HuH-7 (cell line): ENCODE data around the gene LGR4.

Experiments
- DNase-seq: peaks from one replicate; pipeline ENCODE4 v3.0.0; 2011; ENCODE audit warnings: low spot score

LGR4 gene

GRCh38 chr11:27485930-27486773, 13.6 kb upstream of the LGR4 start:
- no peak for DNase-seq

GRCh38 chr11:27482793-27483192, 10.2 kb upstream of the LGR4 start:
- no peak for DNase-seq

GRCh38 chr11:27481992-27482391, 9.4 kb upstream of the LGR4 start:
- no peak for DNase-seq

- no peak for DNase-seq
Measured at GRCh38 chr11:27477831-27478230, 5.2 kb upstream of the LGR4 start.

GRCh38 chr11:27477243-27477642, 4.7 kb upstream of the LGR4 start:
- DNase-seq, result no peak

- DNase-seq, result no peak
Measured at GRCh38 chr11:27475622-27476021, 3.0 kb upstream of the LGR4 start.

DNA sequence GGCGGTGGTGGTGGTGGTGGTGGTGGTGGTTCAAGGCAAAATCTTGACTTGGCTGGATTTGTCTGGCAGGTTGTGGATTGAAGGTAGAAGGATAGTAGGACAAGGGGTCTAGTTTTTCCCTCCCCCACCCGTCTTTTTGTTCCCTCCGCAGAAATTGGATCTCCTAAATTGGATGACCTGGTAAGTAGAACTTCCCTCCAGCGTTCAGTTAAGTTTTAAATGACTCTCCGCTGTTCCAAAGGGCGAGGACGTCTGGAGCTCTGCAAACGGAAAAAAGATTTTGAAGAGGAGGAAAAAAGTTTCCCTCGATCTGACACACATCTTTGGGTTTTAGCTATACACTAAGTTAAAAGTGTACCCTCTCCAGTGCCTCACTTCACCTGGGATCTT, 422 bp upstream of the LGR4 start:
- no peak for DNase-seq

DNA sequence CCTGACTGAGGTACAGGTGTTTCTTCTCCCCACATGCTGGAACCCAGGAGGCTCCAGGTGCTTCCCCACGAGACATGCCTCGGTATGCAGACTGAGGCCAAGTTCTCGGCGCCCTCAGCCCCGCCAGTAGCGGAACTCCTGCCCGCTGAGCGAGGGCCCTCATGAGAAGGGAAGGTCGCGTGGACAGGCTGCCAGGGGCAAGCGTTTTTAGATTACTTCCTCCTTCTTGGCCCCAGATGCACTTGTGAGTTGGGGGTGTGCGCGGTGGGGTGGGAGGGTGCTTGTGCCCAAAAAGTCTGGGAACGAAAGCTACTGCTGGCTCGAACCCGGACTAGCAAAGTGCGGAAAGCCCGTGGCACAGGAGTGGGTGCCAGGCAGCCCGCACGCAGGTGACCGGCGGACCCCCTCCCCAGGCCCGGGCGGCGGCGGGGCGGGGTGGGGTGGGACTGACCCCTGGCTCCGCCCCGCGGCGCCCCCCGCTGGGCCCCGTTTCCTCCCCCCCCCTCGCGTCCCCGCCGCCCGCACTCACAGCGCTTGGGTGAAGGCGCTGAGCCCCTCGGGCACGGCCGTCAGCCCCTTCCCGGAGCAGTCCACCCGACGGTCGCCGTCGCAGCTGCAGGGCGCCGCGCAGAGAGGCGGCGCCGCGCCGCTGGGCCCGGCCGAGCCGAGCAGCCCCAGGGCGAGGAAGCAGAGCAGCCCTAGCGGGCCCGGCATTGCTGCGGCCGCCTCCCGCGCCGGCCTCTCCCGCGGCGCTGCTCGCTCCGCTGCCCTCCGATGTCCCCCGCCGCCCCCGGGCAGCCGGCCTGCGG, 797 bp downstream of the LGR4 start:
- DNase-seq, result peak; percentile 52

DNA sequence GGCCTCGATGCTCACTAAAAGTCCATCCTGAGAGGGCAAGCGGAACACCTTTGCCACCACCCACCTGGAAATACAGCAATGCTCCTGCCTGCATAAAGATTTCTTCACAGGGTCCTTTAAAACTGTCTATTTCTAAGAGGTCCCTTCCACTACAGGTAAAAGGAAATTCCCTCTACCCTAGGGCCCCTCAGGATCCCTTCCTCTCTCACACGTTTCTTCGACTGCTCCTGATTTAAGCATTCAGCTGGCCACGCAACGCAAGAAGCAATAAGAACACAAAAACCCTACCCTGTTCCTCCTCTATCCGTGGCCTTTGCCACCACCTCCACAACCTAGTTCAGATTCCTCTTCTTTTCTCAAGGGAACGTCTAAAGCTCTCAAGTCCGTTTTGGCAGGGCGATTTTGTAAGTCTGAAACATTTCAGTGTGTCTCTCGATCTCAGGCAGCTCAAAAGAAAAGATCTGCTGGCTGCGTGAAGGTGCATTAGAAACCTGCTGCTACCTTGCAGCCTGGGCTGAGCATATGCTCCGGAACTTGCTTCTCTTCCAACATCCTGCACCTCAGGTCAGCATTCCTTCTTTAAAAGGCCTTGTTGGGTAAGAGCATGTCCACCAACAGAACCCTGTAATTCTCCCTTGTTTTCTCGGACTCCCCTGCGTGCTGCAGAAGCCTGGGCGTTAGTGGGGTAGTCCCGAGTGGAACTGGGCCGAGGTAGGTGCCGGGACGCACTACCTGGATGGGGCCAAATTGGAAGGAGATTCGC, 1.6 kb downstream of the LGR4 start:
- no peak for DNase-seq

- no peak for DNase-seq
Measured at GRCh38 chr11:27470166-27470565, 2.4 kb downstream of the LGR4 start.

DNA sequence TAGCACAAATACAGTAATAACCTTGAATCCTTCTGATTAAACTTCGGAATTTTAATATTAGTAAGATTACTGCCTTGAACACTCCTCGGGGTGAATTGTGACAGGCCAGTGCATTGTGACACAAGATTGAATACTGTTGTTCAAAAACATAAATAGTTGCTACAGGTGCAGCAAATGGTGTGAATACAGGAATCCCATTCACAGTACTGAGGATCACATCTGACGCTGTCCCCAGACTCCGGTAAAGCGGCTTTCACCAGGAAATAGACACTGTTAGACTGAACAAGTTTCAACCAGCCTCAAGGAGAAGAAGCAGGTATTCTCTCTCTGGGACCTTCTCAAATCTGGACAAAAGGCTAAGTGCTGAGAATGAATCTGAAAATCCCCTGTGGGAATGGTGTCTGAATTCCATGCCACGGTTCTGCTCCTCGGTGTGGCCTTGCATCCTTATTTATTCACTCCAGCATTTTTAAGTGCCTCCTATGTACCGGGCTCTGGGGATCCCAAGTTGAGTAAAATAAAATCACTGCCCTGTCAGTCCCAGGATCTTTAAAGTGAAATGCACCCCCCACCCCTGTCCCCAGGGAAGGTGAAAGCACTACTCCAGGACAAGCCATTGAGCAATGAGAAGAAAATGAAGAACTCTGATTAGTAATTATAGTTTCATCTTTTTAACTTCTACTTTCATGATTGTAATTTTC, 3.4 kb downstream of the LGR4 start:
- DNase-seq, result no peak

DNA sequence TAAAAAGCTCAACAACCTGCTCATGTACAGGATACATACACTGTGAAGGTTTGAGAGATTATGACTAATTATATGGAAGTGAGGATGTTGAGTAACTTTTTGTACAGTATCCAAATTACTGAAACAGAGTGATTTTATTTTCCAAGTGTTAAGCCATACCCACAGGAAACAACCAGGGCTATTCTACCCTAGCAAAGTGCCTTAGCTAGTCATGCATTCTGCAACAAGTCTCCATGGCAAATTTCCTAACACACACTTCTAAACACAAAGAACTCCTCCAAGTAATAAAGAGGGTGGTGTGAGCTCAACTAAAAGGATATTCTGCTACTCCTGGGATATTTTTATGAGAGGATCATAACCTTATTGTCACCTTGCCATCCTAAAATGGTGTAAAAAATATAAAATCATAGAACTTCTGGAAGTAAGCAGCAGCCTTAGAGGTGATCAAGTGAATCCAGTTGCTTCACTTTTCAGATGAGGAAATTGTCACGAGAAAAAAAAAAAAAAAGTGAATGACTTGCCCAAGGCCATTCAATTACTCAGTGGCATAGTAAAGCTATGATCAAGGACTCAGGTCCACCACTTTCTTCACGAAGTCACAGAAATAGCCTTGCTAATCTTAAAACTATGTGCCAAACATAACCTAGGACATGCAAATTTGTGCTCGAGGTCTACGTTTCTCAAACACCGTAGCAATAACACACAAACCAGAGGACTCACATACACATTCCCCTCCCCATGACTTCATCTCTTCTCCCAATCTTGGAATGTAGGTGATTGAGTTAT, 4.2 kb downstream of the LGR4 start:
- DNase-seq, result no peak

- DNase-seq, result peak; percentile 43
Measured at GRCh38 chr11:27467181-27467913, 5.2 kb downstream of the LGR4 start.

- DNase-seq, result no peak
Measured at GRCh38 chr11:27466363-27466762, 6.2 kb downstream of the LGR4 start.

GRCh38 chr11:27465629-27466028, 7.0 kb downstream of the LGR4 start:
- no peak for DNase-seq

DNA sequence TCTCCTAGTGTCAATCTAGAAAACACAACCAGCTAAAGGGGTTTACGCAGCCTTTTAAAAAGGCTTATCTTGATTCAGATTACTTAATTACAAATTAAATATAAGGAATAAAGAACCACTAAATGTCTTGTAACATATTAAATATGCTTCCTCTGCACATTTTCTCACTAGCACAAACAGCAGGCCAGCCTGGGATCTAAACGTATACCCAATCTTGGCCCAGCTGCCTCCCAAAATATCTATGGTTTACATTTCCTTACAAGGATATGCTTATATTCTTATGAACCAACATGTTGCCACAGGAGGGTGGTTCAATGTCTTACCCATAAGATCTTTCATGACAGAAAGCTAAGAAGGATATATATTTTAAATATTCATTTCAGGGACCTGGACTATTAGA, 7.7 kb downstream of the LGR4 start:
- DNase-seq, result no peak

DNA sequence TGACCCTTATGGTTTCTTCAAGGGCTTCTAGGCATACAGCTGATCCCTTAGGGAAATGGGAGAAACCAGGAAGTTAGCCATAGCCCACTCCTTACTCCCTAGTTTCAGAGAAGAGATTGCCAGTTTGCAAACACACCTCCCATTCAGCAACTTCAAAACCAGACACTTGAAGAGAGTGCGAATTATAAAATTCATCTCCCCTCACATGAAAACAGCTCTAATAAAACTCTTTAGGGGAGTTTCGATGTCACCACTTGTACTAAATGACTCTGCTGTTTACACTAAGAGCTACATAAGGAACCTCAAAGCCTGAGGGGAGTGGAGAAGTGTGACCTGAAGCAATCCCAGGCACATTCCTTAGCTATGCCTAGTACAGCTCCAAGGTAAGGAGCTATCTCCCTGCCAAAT, 8.3 kb downstream of the LGR4 start:
- DNase-seq, result no peak

DNA sequence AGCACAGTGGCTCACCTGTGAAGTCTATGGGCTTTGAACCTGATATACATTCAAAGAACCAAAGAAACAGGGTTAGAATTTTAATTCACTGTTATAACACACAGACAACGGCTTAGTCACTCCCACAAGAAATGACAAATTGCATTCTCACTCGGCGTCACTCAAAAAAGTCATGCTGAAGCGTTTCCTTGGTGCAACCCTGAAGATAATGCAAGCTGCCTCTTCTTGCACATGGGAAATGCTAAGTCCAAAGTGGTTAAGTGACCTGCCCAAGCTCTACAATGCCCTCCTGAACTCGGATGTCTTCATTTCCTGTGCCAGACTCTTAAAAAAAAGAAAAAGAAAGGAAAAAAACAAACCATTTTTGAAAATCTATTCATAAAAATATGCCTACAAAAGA, 10.0 kb downstream of the LGR4 start:
- no peak for DNase-seq

- DNase-seq, result peak; percentile 57
Measured at GRCh38 chr11:27460158-27460978, 12.2 kb downstream of the LGR4 start.

- DNase-seq, result peak; percentile 22
Measured at GRCh38 chr11:27459191-27459590, 13.4 kb downstream of the LGR4 start.
